ENCODE data around the gene FOXF1.

FOXF1 gene

DNA sequence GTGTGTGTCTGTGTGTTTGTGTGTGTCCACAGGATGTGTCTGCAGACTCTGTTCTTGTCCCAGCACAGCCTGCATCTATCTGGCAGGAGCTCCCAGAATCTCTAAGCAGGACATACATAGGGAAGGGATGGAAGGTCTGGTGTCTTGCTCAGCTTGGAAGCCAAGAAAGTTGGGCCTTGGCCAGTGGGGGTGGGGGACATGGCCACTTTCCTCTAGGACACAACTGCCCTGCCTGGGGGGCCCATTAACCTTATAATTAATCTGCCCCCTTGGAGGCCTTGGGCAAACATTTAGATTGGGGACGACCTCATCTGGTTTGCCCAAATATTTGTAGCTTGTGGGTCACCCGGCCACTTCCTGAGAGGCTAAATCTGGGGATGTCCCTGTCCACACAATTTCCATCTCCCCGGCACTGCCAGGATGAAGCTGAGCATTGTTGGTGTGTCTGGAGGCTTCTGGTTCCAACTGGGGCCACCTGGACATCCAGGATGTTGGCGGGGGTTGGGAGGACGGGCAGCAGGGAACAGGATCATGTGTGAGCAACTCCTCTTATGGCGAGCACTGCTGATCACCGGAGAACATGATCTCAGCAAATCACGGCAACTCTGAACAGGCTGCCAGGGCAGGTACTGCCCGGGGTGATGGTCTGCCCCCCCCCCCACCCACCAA is 17.2 kb upstream of the FOXF1 start:
- DNase-seq (ENCODE audit: low spot score): no peak

GRCh38 chr16:86494039-86494564 is 16.2 kb upstream of the FOXF1 start:
- no peak for DNase-seq (ENCODE audit: low spot score)

- no peak for DNase-seq (ENCODE audit: low spot score)
These were observed 15.6 kb upstream of the FOXF1 start for GRCh38 chr16:86494565-86495356.

DNA sequence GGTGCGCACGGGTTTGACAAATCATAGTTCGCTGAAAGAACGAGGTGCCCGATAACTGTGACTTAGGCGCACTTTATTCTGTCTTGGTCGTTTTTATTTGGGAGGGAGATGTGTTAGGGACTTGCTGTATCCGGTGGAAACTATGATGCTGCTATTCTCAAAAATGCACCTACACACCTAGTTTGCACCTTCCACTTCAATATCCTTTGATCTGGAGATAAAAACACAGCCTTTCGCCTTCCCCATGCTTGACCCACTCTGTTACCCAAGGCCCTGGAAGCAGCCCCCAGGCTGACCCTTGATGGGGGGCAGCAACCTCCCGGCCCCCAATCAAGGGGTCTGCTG is 15.0 kb upstream of the FOXF1 start:
- no peak for DNase-seq (ENCODE audit: low spot score)

GRCh38 chr16:86495756-86496261 is 14.5 kb upstream of the FOXF1 start:
- DNase-seq (ENCODE audit: low spot score): no peak

- DNase-seq (ENCODE audit: low spot score): no peak
These were observed 13.9 kb upstream of the FOXF1 start for GRCh38 chr16:86496262-86496928.

GRCh38 chr16:86496929-86497461 is 13.3 kb upstream of the FOXF1 start:
- DNase-seq (ENCODE audit: low spot score): no peak

- DNase-seq (ENCODE audit: low spot score): no peak
These were observed 12.7 kb upstream of the FOXF1 start for GRCh38 chr16:86497551-86498021.

- DNase-seq (ENCODE audit: low spot score): no peak
These were observed 12.1 kb upstream of the FOXF1 start for GRCh38 chr16:86498155-86498670.

GRCh38 chr16:86498671-86499439 is 11.5 kb upstream of the FOXF1 start:
- no peak for DNase-seq (ENCODE audit: low spot score)

DNA sequence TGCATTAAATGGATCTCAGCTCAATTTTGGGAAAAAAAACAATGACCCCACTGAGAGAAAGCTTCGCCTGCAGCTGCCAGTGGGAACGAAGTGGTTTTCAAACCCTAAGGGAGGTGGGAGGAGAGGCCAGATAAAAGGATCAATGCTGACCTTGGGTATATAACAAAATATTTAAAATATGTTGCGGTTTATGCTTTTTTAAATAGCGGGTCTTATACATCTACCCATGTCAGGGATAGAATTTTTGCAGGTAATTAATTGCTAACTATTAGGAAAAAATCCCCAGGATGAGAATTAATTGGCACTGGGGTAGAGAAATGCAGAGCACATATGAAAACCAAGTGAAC is 10.9 kb upstream of the FOXF1 start:
- DNase-seq (ENCODE audit: low spot score): no peak

- DNase-seq (ENCODE audit: low spot score): no peak
These were observed 10.2 kb upstream of the FOXF1 start for GRCh38 chr16:86499889-86500707.

DNA sequence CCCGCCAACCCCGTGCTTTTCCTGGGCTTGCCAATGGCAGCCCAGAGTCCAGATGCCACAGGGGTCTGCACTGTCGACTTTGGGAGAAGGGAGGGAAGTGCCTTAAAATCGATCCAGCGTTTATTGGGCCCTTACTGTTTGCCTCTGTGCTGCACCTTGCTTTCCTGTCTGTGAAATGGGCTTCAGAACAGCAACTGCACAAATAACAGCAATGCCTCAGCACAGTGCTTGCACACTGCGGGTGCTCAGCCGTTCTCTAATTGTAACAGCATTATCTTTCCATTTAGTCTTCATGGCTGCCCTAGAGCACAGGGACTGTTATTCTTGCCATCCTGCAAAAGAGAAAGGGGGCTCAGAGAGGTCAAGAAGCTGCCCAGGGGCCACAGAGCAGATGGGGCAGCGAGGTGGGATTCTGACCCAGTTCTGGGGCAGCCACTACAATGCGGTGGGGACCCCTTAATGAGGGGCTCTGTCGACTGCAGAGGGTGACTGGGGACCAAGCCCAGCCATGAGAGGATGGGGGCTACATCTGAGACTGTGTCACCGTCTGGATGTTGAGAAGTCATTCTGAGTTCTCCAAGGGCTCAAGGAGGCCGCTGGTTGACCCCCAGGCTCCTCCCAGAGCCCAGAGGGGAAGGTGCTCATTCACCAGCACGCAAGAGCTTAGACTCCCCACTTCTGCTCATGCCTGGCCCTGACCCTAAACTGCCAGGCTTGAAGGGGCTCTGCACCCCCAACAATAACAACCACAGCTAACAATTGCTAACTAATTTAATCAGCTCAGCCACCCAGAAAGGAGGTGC is 9.4 kb upstream of the FOXF1 start:
- no peak for DNase-seq (ENCODE audit: low spot score)

DNA sequence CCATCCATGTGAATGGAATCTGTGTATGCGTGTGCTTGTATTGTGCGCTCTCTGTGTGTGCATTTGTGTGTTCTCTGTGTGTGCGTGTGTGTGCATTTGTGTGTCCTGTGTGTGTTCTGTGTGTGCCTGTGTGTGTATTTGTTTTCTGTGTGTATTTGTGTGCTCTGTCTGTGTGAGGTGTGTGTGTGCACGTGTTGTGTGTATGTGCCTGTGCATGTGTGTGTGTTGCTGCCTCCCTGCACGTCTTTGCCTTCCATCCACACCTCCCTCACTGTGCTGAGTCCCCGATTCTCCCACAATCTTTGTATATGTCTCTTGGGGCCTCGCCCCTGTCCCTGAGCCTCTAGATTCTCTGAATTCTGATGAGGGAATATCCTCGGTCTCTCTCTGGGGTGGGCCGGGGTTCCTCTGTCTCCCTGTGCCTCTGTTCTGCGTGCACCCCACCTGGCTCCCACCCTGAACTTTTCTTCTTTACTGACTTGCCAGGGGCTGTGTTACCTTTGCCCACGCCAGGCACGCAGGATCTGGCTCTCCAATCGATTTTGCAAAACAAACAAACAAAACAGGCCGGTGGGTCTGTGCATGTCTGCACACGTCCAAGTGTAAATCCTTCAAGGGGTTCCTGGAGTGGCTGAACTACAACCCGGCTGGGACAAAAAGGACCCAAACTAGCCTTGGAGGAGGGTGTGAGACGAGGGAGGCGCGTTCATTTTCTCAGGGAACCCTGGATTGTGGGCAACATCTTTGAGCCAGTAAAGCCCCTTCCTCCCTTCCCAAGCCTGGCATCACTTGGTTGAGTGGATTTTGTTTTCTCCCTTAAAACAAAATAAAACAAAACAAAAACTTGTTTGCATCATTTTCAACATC is 8.1 kb upstream of the FOXF1 start:
- DNase-seq (ENCODE audit: low spot score): no peak

GRCh38 chr16:86502856-86503748 is 7.2 kb upstream of the FOXF1 start:
- no peak for DNase-seq (ENCODE audit: low spot score)

GRCh38 chr16:86503830-86504229 is 6.5 kb upstream of the FOXF1 start:
- DNase-seq (ENCODE audit: low spot score): no peak

GRCh38 chr16:86504315-86505184 is 5.8 kb upstream of the FOXF1 start:
- no peak for DNase-seq (ENCODE audit: low spot score)
